ENCODE data around the gene SUGT1. TPM values are rescaled to one million over a fixed set of nuclear protein-coding genes. Genes with fewer than 3 reads are reported as not detected.

Gene SUGT1
- total and polyA plus RNA-seq, 7 experiments from 2014 or later, result 21.3 to 49.0 (median 36.9) TPM

- ATAC-seq (peak; percentile 21), DNase-seq (no peak)
- ChIA-PET CTCF (interaction anchor here (0.7 to 2.1 kb wide), 6 partner anchors 9 to 202 kb away, joined by 3 to 25 read pairs (median 4); no protein-coding TSS in a partner anchor), POLR2A (interaction anchor here (0.6 to 4.6 kb wide), 14 partner anchors 9 to 1501 kb away, joined by 3 to 100 read pairs (median 6); partner anchors contain the start of genes INTS6 and VPS36)
- Mint-ChIP-seq H3K27ac (no peak overlapping the region), H3K9me3 (no peaks in the 10 kb centered on the region), H3K27me3 (no peaks in the 10 kb centered on the region), H3K36me3 (peaks cover 0 to 20% (median 6%) of the 10 kb centered on the region in 5 donors), H3K4me1 (peaks cover 6 to 18% (median 13%) of the 10 kb centered on the region in 7 donors), H3K4me3 (no peak overlapping the region)
- Histone ChIP-seq H3K4me3 (ENCODE audit: low read length) (peak overlapping the region; percentile 87), H3K4me1 (ENCODE audit: control insufficient read depth in 2 of 2, insufficient read depth in 2 of 2, low read length in 2 of 2) (peaks cover 17 to 22% of the 10 kb centered on the region in 2 donors), H3K27ac (ENCODE audit: low read depth, low read length) (peak overlapping the region; percentile 94), H3K9me3 (ENCODE audit: control insufficient read depth in 2 of 3, low read length in 3 of 3) (no peaks in the 10 kb centered on the region), H3K27me3 (ENCODE audit: control insufficient read depth in 2 of 2, insufficient read depth in 2 of 2, low read length in 2 of 2) (no peaks in the 10 kb centered on the region), H3K36me3 (ENCODE audit: control insufficient read depth in 2 of 3, insufficient read depth in 3 of 3, low read length in 3 of 3) (peaks cover 0 to 9% (median 6%) of the 10 kb centered on the region in 3 experiments)
- intact Hi-C loops (cut with micrococcal nuclease), result loop anchor here (1.0 kb wide), 9 partner anchors 12 to 1200 kb away; partner anchors contain the start of genes ALG11 (in 2 of the 2), CKAP2 (in 2 of the 2), INTS6 (in 2 of the 2) and VPS36 (in 2 of the 2)
Observed at GRCh38 chr13:52652980-52653303, 306 bp downstream of the SUGT1 start.

DNA sequence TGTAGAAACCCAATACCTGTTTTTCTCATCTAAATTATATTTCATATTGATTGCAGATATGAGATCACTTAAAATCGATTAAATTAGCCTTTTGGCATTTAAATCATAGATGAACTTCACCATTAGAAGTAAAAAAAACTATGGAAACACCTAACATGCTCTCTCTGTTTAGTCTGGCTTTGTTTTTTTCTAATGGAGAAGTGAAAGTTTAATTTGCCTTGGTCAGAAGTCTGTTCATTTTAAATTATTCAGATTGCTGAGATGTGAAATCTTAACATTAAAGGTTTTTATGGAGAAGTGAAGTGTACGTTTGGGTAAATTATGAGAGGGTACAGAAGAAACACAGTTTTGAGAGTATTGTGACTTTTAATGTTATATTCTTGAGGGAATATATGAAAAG is 6.7 kb downstream of the SUGT1 start:
- Histone ChIP-seq H3K9me3 (ENCODE audit: control insufficient read depth in 2 of 3, low read length in 3 of 3) (no peaks in the 10 kb centered on the region), H3K4me1 (ENCODE audit: control insufficient read depth in 2 of 2, insufficient read depth in 2 of 2, low read length in 2 of 2) (peaks cover 0 to 1% of the 10 kb centered on the region in 2 donors), H3K27ac (ENCODE audit: low read depth, low read length) (no peak overlapping the region), H3K4me3 (ENCODE audit: low read length) (no peak overlapping the region), H3K27me3 (ENCODE audit: control insufficient read depth in 2 of 2, insufficient read depth in 2 of 2, low read length in 2 of 2) (no peaks in the 10 kb centered on the region), H3K36me3 (ENCODE audit: control insufficient read depth in 2 of 3, insufficient read depth in 3 of 3, low read length in 3 of 3) (peaks cover 13 to 42% (median 14%) of the 10 kb centered on the region in 3 experiments)
- DNase-seq (no peak), ATAC-seq (no peak)
- ChIA-PET CTCF (no interaction called here), POLR2A (no interaction called here)
- intact Hi-C loops (cut with micrococcal nuclease), result no loop called here
- no peak overlapping the region for H3K27ac Mint-ChIP-seq
- no peaks in the 10 kb centered on the region for H3K9me3 Mint-ChIP-seq
- H3K4me1 Mint-ChIP-seq, result peaks cover 0 to 8% (median 0%) of the 10 kb centered on the region in 7 donors
- no peak overlapping the region for H3K4me3 Mint-ChIP-seq
- peaks cover 0 to 27% (median 14%) of the 10 kb centered on the region in 5 donors for H3K36me3 Mint-ChIP-seq
- H3K27me3 Mint-ChIP-seq, result no peaks in the 10 kb centered on the region

DNA sequence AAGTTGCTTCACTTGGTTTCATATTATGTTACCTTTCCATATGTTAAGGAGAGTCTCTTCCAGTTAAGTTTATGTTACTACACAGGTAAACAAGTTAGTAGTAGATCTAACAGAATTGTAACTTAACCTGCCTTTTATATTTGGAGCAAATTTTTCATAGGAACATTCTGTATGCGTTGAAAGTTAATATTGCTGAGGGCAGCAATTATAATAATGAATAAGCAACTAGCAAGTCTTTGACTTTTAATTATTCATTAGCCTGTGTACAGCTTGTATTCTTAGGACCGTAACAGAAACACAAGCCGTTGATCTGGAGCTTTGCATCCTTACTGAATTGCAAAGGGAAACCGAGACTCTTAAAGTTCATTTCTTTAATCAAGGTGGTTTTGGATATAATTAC is 11.6 kb downstream of the SUGT1 start:
- Histone ChIP-seq H3K4me3 (ENCODE audit: low read length) (no peak overlapping the region), H3K27ac (ENCODE audit: low read depth, low read length) (no peak overlapping the region), H3K36me3 (ENCODE audit: control insufficient read depth in 2 of 3, insufficient read depth in 3 of 3, low read length in 3 of 3) (peaks cover 14 to 57% (median 18%) of the 10 kb centered on the region in 3 experiments), H3K4me1 (ENCODE audit: control insufficient read depth in 2 of 2, insufficient read depth in 2 of 2, low read length in 2 of 2) (no peaks in the 10 kb centered on the region), H3K27me3 (ENCODE audit: control insufficient read depth in 2 of 2, insufficient read depth in 2 of 2, low read length in 2 of 2) (no peaks in the 10 kb centered on the region), H3K9me3 (ENCODE audit: control insufficient read depth in 2 of 3, low read length in 3 of 3) (no peaks in the 10 kb centered on the region)
- H3K4me1 Mint-ChIP-seq, result peaks cover 0 to 13% (median 5%) of the 10 kb centered on the region in 7 donors
- intact Hi-C loops (cut with micrococcal nuclease), result loop anchor here in 1 of 2 donors (2.0 kb wide), 1 partner anchor 145 kb away; no protein-coding TSS in a partner anchor
- POLR2A ChIA-PET, result interaction anchor here (0.7 to 2.6 kb wide), 2 partner anchors 11 to 17 kb away, joined by 3 to 12 read pairs; partner anchors contain the start of gene SUGT1
- ATAC-seq, result no peak
- no peaks in the 10 kb centered on the region for H3K27me3 Mint-ChIP-seq
- H3K27ac Mint-ChIP-seq, result no peak overlapping the region
- no peak overlapping the region for H3K4me3 Mint-ChIP-seq
- DNase-seq, result no peak
- CTCF ChIA-PET, result interaction anchor here (1.6 kb wide), 1 partner anchor 11 kb away, joined by 4 read pairs; no protein-coding TSS in a partner anchor
- H3K9me3 Mint-ChIP-seq, result no peaks in the 10 kb centered on the region
- H3K36me3 Mint-ChIP-seq, result peaks cover 0 to 46% (median 22%) of the 10 kb centered on the region in 5 donors

DNA sequence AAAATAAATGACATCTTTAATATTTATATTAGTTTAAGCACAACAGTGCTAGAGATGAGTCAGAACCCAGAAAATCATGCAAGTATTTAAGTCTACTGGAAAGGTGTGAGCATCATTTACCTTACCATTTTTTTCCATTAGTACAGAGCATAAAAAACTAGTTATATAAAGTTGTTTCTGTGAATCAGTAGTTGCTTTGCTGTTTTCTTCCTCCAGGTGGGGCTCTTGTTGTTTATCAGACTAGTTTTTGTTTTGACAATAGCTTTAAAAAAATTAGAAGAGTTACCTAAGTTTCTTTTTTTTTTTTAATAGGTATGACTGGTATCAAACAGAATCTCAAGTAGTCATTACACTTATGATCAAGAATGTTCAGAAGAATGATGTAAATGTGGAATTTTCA is 12.7 kb downstream of the SUGT1 start:
- no peaks in the 10 kb centered on the region for H3K27me3 Mint-ChIP-seq
- peak overlapping the region in 2 of 9 donors; percentile 9 to 33 for H3K27ac Mint-ChIP-seq
- peaks cover 0 to 39% (median 24%) of the 10 kb centered on the region in 5 donors for H3K36me3 Mint-ChIP-seq

GRCh38 chr13:52669677-52670076 is 17.0 kb downstream of the SUGT1 start:
- ATAC-seq (no peak), DNase-seq (no peak)
- H3K4me3 Mint-ChIP-seq, result no peak overlapping the region
- peaks cover 0 to 38% (median 20%) of the 10 kb centered on the region in 5 donors for H3K36me3 Mint-ChIP-seq
- peaks cover 3 to 25% (median 8%) of the 10 kb centered on the region in 3 experiments for H3K36me3 ChIP-seq (ENCODE audit: control insufficient read depth in 2 of 3, insufficient read depth in 3 of 3, low read length in 3 of 3)
- peaks cover 0 to 22% (median 12%) of the 10 kb centered on the region in 7 donors for H3K4me1 Mint-ChIP-seq
- intact Hi-C loops (cut with micrococcal nuclease), result loop anchor here in 1 of 2 donors (5.0 kb wide), 2 partner anchors 68 to 483 kb away; partner anchors contain the start of gene CNMD
- no peak overlapping the region for H3K27ac ChIP-seq (ENCODE audit: low read depth, low read length)
- H3K4me1 ChIP-seq (ENCODE audit: control insufficient read depth in 2 of 2, insufficient read depth in 2 of 2, low read length in 2 of 2), result no peaks in the 10 kb centered on the region
- no peaks in the 10 kb centered on the region for H3K27me3 Mint-ChIP-seq
- no peaks in the 10 kb centered on the region for H3K9me3 ChIP-seq (ENCODE audit: control insufficient read depth in 2 of 3, low read length in 3 of 3)
- H3K9me3 Mint-ChIP-seq, result no peaks in the 10 kb centered on the region
- ChIA-PET CTCF (no interaction called here), POLR2A (interaction anchor here (0.9 kb wide), 1 partner anchor 53 kb away, joined by 3 read pairs; no protein-coding TSS in a partner anchor)
- H3K27me3 ChIP-seq (ENCODE audit: control insufficient read depth in 2 of 2, insufficient read depth in 2 of 2, low read length in 2 of 2), result no peaks in the 10 kb centered on the region
- no peak overlapping the region for H3K27ac Mint-ChIP-seq
- H3K4me3 ChIP-seq (ENCODE audit: low read length), result no peak overlapping the region

More for the DNA sequence above, 12.7 kb downstream of the SUGT1 start:
- Mint-ChIP-seq H3K9me3 (no peaks in the 10 kb centered on the region), H3K4me1 (peaks cover 0 to 13% (median 5%) of the 10 kb centered on the region in 7 donors), H3K4me3 (no peak overlapping the region)
- peak overlapping the region; percentile 33 for H3K27ac ChIP-seq (ENCODE audit: low read depth, low read length)
- POLR2A ChIA-PET, result interaction anchor here (0.7 kb wide), 1 partner anchor 13 kb away, joined by 3 read pairs; the partner anchor contains the start of gene SUGT1
- no peaks in the 10 kb centered on the region for H3K4me1 ChIP-seq (ENCODE audit: control insufficient read depth in 2 of 2, insufficient read depth in 2 of 2, low read length in 2 of 2)
- ATAC-seq, result peak; percentile 50
- no peaks in the 10 kb centered on the region for H3K27me3 ChIP-seq (ENCODE audit: control insufficient read depth in 2 of 2, insufficient read depth in 2 of 2, low read length in 2 of 2)
- no peak overlapping the region for H3K4me3 ChIP-seq (ENCODE audit: low read length)
- no peaks in the 10 kb centered on the region for H3K9me3 ChIP-seq (ENCODE audit: control insufficient read depth in 2 of 3, low read length in 3 of 3)
- DNase-seq, result peak in 2 of 9 donors; percentile 8 to 14
- CTCF ChIA-PET, result interaction anchor here (0.9 to 1.6 kb wide), 2 partner anchors 12 to 302 kb away, joined by 3 to 4 read pairs; no protein-coding TSS in a partner anchor
- peaks cover 14 to 49% (median 18%) of the 10 kb centered on the region in 3 experiments for H3K36me3 ChIP-seq (ENCODE audit: control insufficient read depth in 2 of 3, insufficient read depth in 3 of 3, low read length in 3 of 3)
- intact Hi-C loops (cut with micrococcal nuclease), result loop anchor here in 1 of 2 donors (1.0 to 5.0 kb wide), 4 partner anchors 13 to 487 kb away; partner anchors contain the start of gene SUGT1

DNA sequence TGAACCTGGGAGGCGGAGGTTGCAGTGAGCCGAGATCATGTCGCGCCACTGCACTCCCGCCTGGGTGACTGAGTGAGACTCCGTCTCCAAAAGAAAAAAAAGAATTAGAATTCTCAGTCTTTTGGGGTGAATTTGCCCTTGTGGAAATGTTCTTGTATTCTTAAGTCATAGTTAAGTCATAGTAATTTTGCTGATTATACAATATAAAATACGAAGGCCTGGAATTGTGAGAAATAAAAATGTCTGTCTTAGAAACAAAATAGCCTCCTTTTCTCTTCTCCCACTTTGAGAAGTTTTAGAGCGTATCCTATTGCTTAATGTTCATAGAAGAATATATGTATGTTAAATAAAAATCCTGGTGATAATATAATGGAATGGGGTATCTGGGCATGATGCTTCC is 18.1 kb downstream of the SUGT1 start:
- CTCF ChIA-PET, result interaction anchor here (0.7 kb wide), 1 partner anchor 778 kb away, joined by 3 read pairs; no protein-coding TSS in a partner anchor
- H3K36me3 ChIP-seq (ENCODE audit: control insufficient read depth in 2 of 3, insufficient read depth in 3 of 3, low read length in 3 of 3), result peaks cover 3 to 31% (median 6%) of the 10 kb centered on the region in 3 experiments
- POLR2A ChIA-PET, result interaction anchor here (0.9 kb wide), 1 partner anchor 54 kb away, joined by 3 read pairs; no protein-coding TSS in a partner anchor
- H3K4me3 ChIP-seq (ENCODE audit: low read length), result no peak overlapping the region
- no peak for DNase-seq
- Mint-ChIP-seq H3K9me3 (no peaks in the 10 kb centered on the region), H3K4me1 (peaks cover 0 to 22% (median 14%) of the 10 kb centered on the region in 7 donors), H3K27ac (peak overlapping the region in 1 of 9 donors; percentile 73), H3K4me3 (no peak overlapping the region), H3K27me3 (no peaks in the 10 kb centered on the region), H3K36me3 (peaks cover under 1 to 40% (median 20%) of the 10 kb centered on the region in 5 donors)
- intact Hi-C loops (cut with micrococcal nuclease), result loop anchor here in 1 of 2 donors (5.0 kb wide), 1 partner anchor 67 kb away; the partner anchor contains the start of gene CNMD
- H3K27ac ChIP-seq (ENCODE audit: low read depth, low read length), result no peak overlapping the region
- H3K4me1 ChIP-seq (ENCODE audit: control insufficient read depth in 2 of 2, insufficient read depth in 2 of 2, low read length in 2 of 2), result no peaks in the 10 kb centered on the region
- no peaks in the 10 kb centered on the region for H3K9me3 ChIP-seq (ENCODE audit: control insufficient read depth in 2 of 3, low read length in 3 of 3)
- ATAC-seq, result no peak
- H3K27me3 ChIP-seq (ENCODE audit: control insufficient read depth in 2 of 2, insufficient read depth in 2 of 2, low read length in 2 of 2), result no peaks in the 10 kb centered on the region

Measured in naive thymus-derived CD4-positive, alpha-beta T cell (primary cell).